SK-N-SH treated with all-trans-retinoic acid at 6 μM for 48 hours (cell line): ENCODE results near the gene SLC34A1.

Experiments used
- ATAC-seq: fragments of 200-7000 bp; cut with Tn5 transposase; 3 replicates; pipeline ENCODE4 v1.9.1; 2020; ENCODE audit warnings: mild to moderate bottlenecking, moderate library complexity
- ARNTL ChIP-seq: fragments of 450-650 bp; formaldehyde crosslinking; IDR thresholded peaks from 2 replicates; pipeline ENCODE4 v1.5.0; 2020; ENCODE audit warnings: low read depth, mild to moderate bottlenecking, moderate library complexity, borderline replicate concordance
- BACH2 ChIP-seq: fragments of 250-450 bp; sonication (Bioruptor Pico); IDR thresholded peaks from 2 replicates; pipeline ENCODE4 v1.9.0; 2021; ENCODE audit warnings: mild to moderate bottlenecking, borderline replicate concordance
- CREB5 ChIP-seq: fragments of 250-450 bp; sonication (Bioruptor Pico); IDR thresholded peaks from 2 replicates; pipeline ENCODE4 v1.5.1; 2020; ENCODE audit warnings: low read depth, mild to moderate bottlenecking, moderate library complexity
- CSDC2 ChIP-seq: fragments of 250-450 bp; sonication (Bioruptor Pico); IDR thresholded peaks from 2 replicates; pipeline ENCODE4 v1.5.0; 2020; ENCODE audit warnings: mild to moderate bottlenecking, moderate library complexity
- CSRNP3 ChIP-seq: fragments of 250-450 bp; sonication (Bioruptor Pico); IDR thresholded peaks from 2 replicates; pipeline ENCODE4 v1.5.1; 2021; ENCODE audit warnings: mild to moderate bottlenecking, moderate library complexity
- ESRRG ChIP-seq: fragments of 250-450 bp; sonication (Bioruptor Pico); IDR thresholded peaks from 2 replicates; pipeline ENCODE4 v1.6.1; 2021; ENCODE audit warnings: mild to moderate bottlenecking
- GLIS3 ChIP-seq: fragments of 250-450 bp; sonication (Bioruptor Pico); IDR thresholded peaks from 2 replicates; pipeline ENCODE4 v1.5.0; 2020; ENCODE audit warnings: mild to moderate bottlenecking, moderate library complexity
- ISL1 ChIP-seq: fragments of 250-450 bp; sonication (Bioruptor Pico); IDR thresholded peaks from 2 replicates; pipeline ENCODE4 v2.1.2; 2022; ENCODE audit warnings: mild to moderate bottlenecking, moderate library complexity
- OSR1 ChIP-seq: fragments of 250-450 bp; sonication (Bioruptor Pico); IDR thresholded peaks from 2 replicates; pipeline ENCODE4 v1.8.0; 2022; ENCODE audit warnings: moderate library complexity, mild to moderate bottlenecking, inconsistent platforms
- PATZ1 ChIP-seq: fragments of 250-450 bp; sonication (Bioruptor Pico); IDR thresholded peaks from 2 replicates; pipeline ENCODE4 v1.8.0; 2020; ENCODE audit warnings: mild to moderate bottlenecking, moderate library complexity, borderline replicate concordance
- PPARA ChIP-seq: fragments of 250-450 bp; sonication (Bioruptor Pico); IDR thresholded peaks from 2 replicates; pipeline ENCODE4 v1.5.0; 2020; ENCODE audit warnings: mild to moderate bottlenecking, borderline replicate concordance
- RARB ChIP-seq: fragments of 250-450 bp; sonication (Bioruptor Pico); IDR thresholded peaks from 2 replicates; pipeline ENCODE4 v1.8.0; 2021; ENCODE audit warnings: mild to moderate bottlenecking, moderate library complexity
- SNAI2 ChIP-seq: fragments of 250-450 bp; sonication (Bioruptor Pico); IDR thresholded peaks from 2 replicates; pipeline ENCODE4 v1.5.0; 2020; ENCODE audit warnings: mild to moderate bottlenecking, moderate library complexity
- TCF4 ChIP-seq: fragments of 250-450 bp; sonication (Bioruptor Pico); IDR thresholded peaks from 2 replicates; pipeline ENCODE4 v1.8.0; 2021; ENCODE audit warnings: mild to moderate bottlenecking, moderate library complexity, borderline replicate concordance
- TOX ChIP-seq: fragments of 250-450 bp; sonication (Bioruptor Pico); IDR thresholded peaks from 2 replicates; pipeline ENCODE4 v1.8.0; 2021; ENCODE audit warnings: mild to moderate bottlenecking, moderate library complexity, borderline replicate concordance
- TSHZ2 ChIP-seq: fragments of 250-450 bp; sonication (Bioruptor Pico); IDR thresholded peaks from 2 replicates; pipeline ENCODE4 v1.5.0; 2020; ENCODE audit warnings: mild to moderate bottlenecking, moderate library complexity
- ZC3H10 ChIP-seq: fragments of 250-450 bp; sonication (Bioruptor Pico); IDR thresholded peaks from 2 replicates; pipeline ENCODE4 v1.5.1; 2021; ENCODE audit warnings: mild to moderate bottlenecking, moderate library complexity
- ZFP3 ChIP-seq: fragments of 250-450 bp; sonication (Bioruptor Pico); IDR thresholded peaks from 2 replicates; pipeline ENCODE4 v1.5.0; 2020; ENCODE audit warnings: mild to moderate bottlenecking, moderate library complexity
- ZFP30 ChIP-seq: fragments of 450-650 bp; formaldehyde crosslinking; IDR thresholded peaks from 2 replicates; pipeline ENCODE4 v1.5.0; 2022; ENCODE audit warnings: mild to moderate bottlenecking, moderate library complexity
- ZNF70 ChIP-seq: fragments of 450-650 bp; formaldehyde crosslinking; IDR thresholded peaks from 2 replicates; pipeline ENCODE4 v1.5.0; 2020; ENCODE audit warnings: mild to moderate bottlenecking, moderate library complexity
- ZNF8 ChIP-seq: fragments of 450-650 bp; formaldehyde crosslinking; IDR thresholded peaks from 2 replicates; pipeline ENCODE4 v1.5.0; 2020; ENCODE audit warnings: mild to moderate bottlenecking, moderate library complexity

SLC34A1 gene

GRCh38 chr5:177432839-177433657 lies 48.8 kb downstream of the SLC34A1 start:
- no peak for ATAC-seq
- TF ChIP-seq TOX (CRISPR knock-in tag): no peak
- TF ChIP-seq ZNF8: no peak
- TF ChIP-seq ZFP30: no peak
- TF ChIP-seq ZFP3 (CRISPR knock-in tag): no peak
- TF ChIP-seq RARB (CRISPR knock-in tag): no peak
- no peak for TF ChIP-seq BACH2
- no peak for TF ChIP-seq ESRRG
- no peak for TF ChIP-seq GLIS3 (CRISPR knock-in tag)
- TF ChIP-seq CREB5: no peak
- no peak for TF ChIP-seq ARNTL
- TF ChIP-seq PPARA (CRISPR knock-in tag): no peak
- no peak for TF ChIP-seq PATZ1 (CRISPR knock-in tag)

GRCh38 chr5:177433658-177434217 lies 49.5 kb downstream of the SLC34A1 start:
- no peak for TF ChIP-seq ZFP3 (CRISPR knock-in tag)
- no peak for TF ChIP-seq BACH2
- TF ChIP-seq CSDC2 (CRISPR knock-in tag): no peak
- no peak for TF ChIP-seq GLIS3 (CRISPR knock-in tag)
- TF ChIP-seq CSRNP3 (CRISPR knock-in tag): no peak
- no peak for TF ChIP-seq ARNTL
- no peak for TF ChIP-seq RARB (CRISPR knock-in tag)
- ATAC-seq: no peak

- 0 out of 3 replicates have a peak, but pooled peaks have one; percentile 4 for ATAC-seq
- TF ChIP-seq TSHZ2 (CRISPR knock-in tag) (no peak), GLIS3 (CRISPR knock-in tag) (no peak), ISL1 (CRISPR knock-in tag) (no peak), RARB (CRISPR knock-in tag) (no peak), ZFP3 (CRISPR knock-in tag) (no peak), CSDC2 (CRISPR knock-in tag) (no peak), BACH2 (no peak), ZFP30 (no peak), ZNF70 (no peak), OSR1 (CRISPR knock-in tag) (no peak)
Observed at GRCh38 chr5:177434437-177434836, 50.2 kb downstream of the SLC34A1 start.

GRCh38 chr5:177434942-177435738 lies 50.9 kb downstream of the SLC34A1 start:
- TF ChIP-seq ZC3H10 (CRISPR knock-in tag) (no peak), TSHZ2 (CRISPR knock-in tag) (no peak), TOX (CRISPR knock-in tag) (no peak), ESRRG (no peak), PATZ1 (CRISPR knock-in tag) (no peak), ZNF8 (no peak), BACH2 (no peak), ZFP30 (no peak), ZNF70 (no peak), SNAI2 (CRISPR knock-in tag) (no peak), OSR1 (CRISPR knock-in tag) (no peak), TCF4 (no peak), GLIS3 (CRISPR knock-in tag) (no peak)
- no peak for ATAC-seq
